Measurements from ENCODE around the gene FCRL6. TPM values are rescaled to one million over a fixed set of nuclear protein-coding genes. Genes with fewer than 3 reads are reported as not detected.

Gene FCRL6
- total RNA-seq, 1 experiment from 2014 or later = not detected

- BruUV-seq (replicated peaks) = no TSS peak
- intact Hi-C loops (cut with micrococcal nuclease) = no loop called here
- H3K27me3 Mint-ChIP-seq (ENCODE audit: insufficient read depth, unreplicated experiment) = no peaks in the 10 kb centered on the region
- no peak overlapping the region for H3K27ac Mint-ChIP-seq (ENCODE audit: low read depth, unreplicated experiment)
- ChIA-PET CTCF (interaction anchor here (0.6 to 2.4 kb wide), 7 partner anchors 12 to 631 kb away, joined by 3 to 9 read pairs (median 3); no protein-coding TSS in a partner anchor), POLR2A (interaction anchor here (0.6 to 0.9 kb wide), 2 partner anchors 11 to 260 kb away, joined by 3 to 6 read pairs; no protein-coding TSS in a partner anchor)
- H3K36me3 Mint-ChIP-seq (ENCODE audit: insufficient read depth, unreplicated experiment) = no peaks in the 10 kb centered on the region
- TF ChIP-seq, protein P1, sequence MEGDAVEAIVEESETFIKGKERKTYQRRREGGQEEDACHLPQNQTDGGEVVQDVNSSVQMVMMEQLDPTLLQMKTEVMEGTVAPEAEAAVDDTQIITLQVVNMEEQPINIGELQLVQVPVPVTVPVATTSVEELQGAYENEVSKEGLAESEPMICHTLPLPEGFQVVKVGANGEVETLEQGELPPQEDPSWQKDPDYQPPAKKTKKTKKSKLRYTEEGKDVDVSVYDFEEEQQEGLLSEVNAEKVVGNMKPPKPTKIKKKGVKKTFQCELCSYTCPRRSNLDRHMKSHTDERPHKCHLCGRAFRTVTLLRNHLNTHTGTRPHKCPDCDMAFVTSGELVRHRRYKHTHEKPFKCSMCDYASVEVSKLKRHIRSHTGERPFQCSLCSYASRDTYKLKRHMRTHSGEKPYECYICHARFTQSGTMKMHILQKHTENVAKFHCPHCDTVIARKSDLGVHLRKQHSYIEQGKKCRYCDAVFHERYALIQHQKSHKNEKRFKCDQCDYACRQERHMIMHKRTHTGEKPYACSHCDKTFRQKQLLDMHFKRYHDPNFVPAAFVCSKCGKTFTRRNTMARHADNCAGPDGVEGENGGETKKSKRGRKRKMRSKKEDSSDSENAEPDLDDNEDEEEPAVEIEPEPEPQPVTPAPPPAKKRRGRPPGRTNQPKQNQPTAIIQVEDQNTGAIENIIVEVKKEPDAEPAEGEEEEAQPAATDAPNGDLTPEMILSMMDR (IDR thresholded peaks at IDR 0.05; ENCODE audit: unreplicated experiment) = no peak
- DNase-seq (ENCODE audit: unreplicated experiment) = no peak
- H3K4me1 Mint-ChIP-seq (ENCODE audit: insufficient read depth, unreplicated experiment) = peaks cover 7% of the 10 kb centered on the region
- H3K4me3 Mint-ChIP-seq (ENCODE audit: unreplicated experiment) = no peak overlapping the region
- peaks cover 20% of the 10 kb centered on the region for H3K9me3 Mint-ChIP-seq (ENCODE audit: unreplicated experiment)
Measured at GRCh38 chr1:159763686-159764085, 38.5 kb upstream of the FCRL6 start.

DNA sequence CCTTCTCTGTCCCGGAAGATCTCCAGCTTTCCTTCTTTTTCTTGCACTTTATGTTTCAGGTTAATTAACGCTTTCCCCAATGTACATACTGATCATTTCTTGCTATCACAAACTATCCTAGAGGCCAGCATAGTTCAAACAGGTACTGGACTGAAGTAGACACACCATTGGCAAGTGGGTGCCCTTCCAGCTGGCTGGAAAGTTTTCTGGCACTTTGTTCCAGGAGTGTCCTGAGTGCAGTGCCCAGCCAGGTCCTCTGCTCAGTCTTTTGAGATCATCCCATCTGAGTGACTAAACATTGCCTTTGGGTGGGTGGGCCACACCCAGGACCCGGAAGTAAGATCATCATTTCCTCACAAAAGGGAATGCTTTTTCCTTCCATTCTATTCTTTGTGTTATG is 36.4 kb upstream of the FCRL6 start:
- ChIA-PET POLR2A (no interaction called here), CTCF (interaction anchor here (1.3 to 2.8 kb wide), 2 partner anchors 8 to 11 kb away, joined by 6 to 16 read pairs; no protein-coding TSS in a partner anchor)
- intact Hi-C loops (cut with micrococcal nuclease) = no loop called here
- peaks cover 14% of the 10 kb centered on the region for H3K4me1 Mint-ChIP-seq (ENCODE audit: insufficient read depth, unreplicated experiment)
- H3K27me3 Mint-ChIP-seq (ENCODE audit: insufficient read depth, unreplicated experiment) = no peaks in the 10 kb centered on the region
- TF ChIP-seq, protein P1 (IDR thresholded peaks at IDR 0.05; ENCODE audit: unreplicated experiment) = no peak
- H3K4me3 Mint-ChIP-seq (ENCODE audit: unreplicated experiment) = no peak overlapping the region
- peak overlapping the region; percentile 15 for H3K27ac Mint-ChIP-seq (ENCODE audit: low read depth, unreplicated experiment)
- no TSS peak for BruUV-seq (replicated peaks)
- no peak for DNase-seq (ENCODE audit: unreplicated experiment)
- peaks cover 19% of the 10 kb centered on the region for H3K9me3 Mint-ChIP-seq (ENCODE audit: unreplicated experiment)
- no peaks in the 10 kb centered on the region for H3K36me3 Mint-ChIP-seq (ENCODE audit: insufficient read depth, unreplicated experiment)

GRCh38 chr1:159771127-159771895 is 30.8 kb upstream of the FCRL6 start:
- H3K27ac Mint-ChIP-seq (ENCODE audit: low read depth, unreplicated experiment) = no peak overlapping the region
- TF ChIP-seq, protein P1 (IDR thresholded peaks at IDR 0.05; ENCODE audit: unreplicated experiment) = no peak
- POLR2A ChIA-PET = interaction anchor here (0.6 to 1.1 kb wide), 3 partner anchors 19 to 610 kb away, joined by 3 to 5 read pairs (median 3); no protein-coding TSS in a partner anchor
- no peaks in the 10 kb centered on the region for H3K36me3 Mint-ChIP-seq (ENCODE audit: insufficient read depth, unreplicated experiment)
- no TSS peak for BruUV-seq (replicated peaks)
- no peak overlapping the region for H3K4me3 Mint-ChIP-seq (ENCODE audit: unreplicated experiment)
- CTCF ChIA-PET = interaction anchor here (0.9 to 2.9 kb wide), 4 partner anchors 118 to 574 kb away, joined by 3 to 14 read pairs (median 8); no protein-coding TSS in a partner anchor
- H3K27me3 Mint-ChIP-seq (ENCODE audit: insufficient read depth, unreplicated experiment) = no peaks in the 10 kb centered on the region
- peaks cover 8% of the 10 kb centered on the region for H3K9me3 Mint-ChIP-seq (ENCODE audit: unreplicated experiment)
- DNase-seq (ENCODE audit: unreplicated experiment) = no peak
- peaks cover 47% of the 10 kb centered on the region for H3K4me1 Mint-ChIP-seq (ENCODE audit: insufficient read depth, unreplicated experiment)
- intact Hi-C loops (cut with micrococcal nuclease) = loop anchor here (10.0 kb wide), 1 partner anchor 367 kb away; no protein-coding TSS in a partner anchor

- DNase-seq (ENCODE audit: unreplicated experiment) = peak; percentile 26
- Mint-ChIP-seq H3K9me3 (ENCODE audit: unreplicated experiment) (no peaks in the 10 kb centered on the region), H3K27me3 (ENCODE audit: insufficient read depth, unreplicated experiment) (no peaks in the 10 kb centered on the region), H3K4me3 (ENCODE audit: unreplicated experiment) (no peak overlapping the region), H3K36me3 (ENCODE audit: insufficient read depth, unreplicated experiment) (no peaks in the 10 kb centered on the region), H3K27ac (ENCODE audit: low read depth, unreplicated experiment) (peak overlapping the region; percentile 89), H3K4me1 (ENCODE audit: insufficient read depth, unreplicated experiment) (peaks cover 60% of the 10 kb centered on the region)
- BruUV-seq (replicated peaks) = no TSS peak
- POLR2A ChIA-PET = interaction anchor here (1.4 to 1.8 kb wide), 2 partner anchors 22 to 562 kb away, joined by 4 to 11 read pairs; no protein-coding TSS in a partner anchor
- intact Hi-C loops (cut with micrococcal nuclease) = loop anchor here (2.0 to 10.0 kb wide), 3 partner anchors 22 to 370 kb away; no protein-coding TSS in a partner anchor
- CTCF ChIA-PET = interaction anchor here (0.7 to 8.1 kb wide), 21 partner anchors 9 to 719 kb away, joined by 3 to 255 read pairs (median 6); no protein-coding TSS in a partner anchor
- TF ChIP-seq, protein P1 (IDR thresholded peaks at IDR 0.05; ENCODE audit: unreplicated experiment) = no peak
Measured at GRCh38 chr1:159774465-159774864, 27.7 kb upstream of the FCRL6 start.

Measured in MCF 10A (cell line).